Mesenchymal stem cell (in vitro differentiated cells and primary cell): Measurements from ENCODE around the gene GPC3.
A peak's percentile ranks its signal among the peaks of the same experiment; 100 is the strongest.

Source experiments
- DNase-seq: peaks from one replicate; pipeline ENCODE4 v3.0.0-alpha.2; 2013
- H2AFZ ChIP-seq: one replicate; pipeline ENCODE4 v1.6.1; 2013; ENCODE audit warnings: low read depth, mild to moderate bottlenecking, control low read depth, inconsistent platforms, low read length, moderate library complexity
- H2AK5ac ChIP-seq: 2 replicates; pipeline ENCODE4 v1.6.1; 2013; ENCODE audit warnings: low read length, moderate library complexity, mild to moderate bottlenecking, inconsistent platforms; ENCODE audit not compliant: severe bottlenecking
- H2BK120ac ChIP-seq: one replicate; pipeline ENCODE4 v1.6.1; 2013; ENCODE audit warnings: low read depth, mild to moderate bottlenecking, inconsistent platforms, low read length, moderate library complexity
- H2BK12ac ChIP-seq, 2 experiments: one replicate each; pipeline ENCODE4 v1.6.1; 2013; ENCODE audit warnings: inconsistent platforms in 2 of 2, low read length in 2 of 2, mild to moderate bottlenecking in 2 of 2, moderate library complexity in 2 of 2, control low read depth in 1 of 2
- H2BK15ac ChIP-seq: one replicate; pipeline ENCODE4 v1.6.1; 2013; ENCODE audit warnings: mild to moderate bottlenecking, low read depth, inconsistent platforms; ENCODE audit not compliant: poor library complexity, severe bottlenecking
- H2BK5ac ChIP-seq: 2 replicates; pipeline ENCODE4 v1.6.1; 2013; ENCODE audit warnings: low read depth, mild to moderate bottlenecking, low read length, control low read depth, inconsistent platforms; ENCODE audit not compliant: poor library complexity, severe bottlenecking
- H3K14ac ChIP-seq, 2 experiments: one replicate each; pipeline ENCODE4 v1.6.1; 2013; ENCODE audit warnings: inconsistent platforms in 2 of 2, low read length in 2 of 2, control low read depth in 1 of 2, mild to moderate bottlenecking in 1 of 2, moderate library complexity in 1 of 2
- H3K18ac ChIP-seq, 2 experiments: one replicate each; pipeline ENCODE4 v1.6.1; 2013; ENCODE audit warnings: inconsistent platforms in 2 of 2, low read length in 2 of 2, control low read depth in 1 of 2, low read depth in 1 of 2, mild to moderate bottlenecking in 1 of 2
- H3K23ac ChIP-seq, 2 experiments: one replicate each; pipeline ENCODE4 v1.6.1; 2013; ENCODE audit warnings: inconsistent platforms in 2 of 2, low read length in 2 of 2, mild to moderate bottlenecking in 2 of 2, moderate library complexity in 2 of 2, control low read depth in 1 of 2
- H3K27ac ChIP-seq: 2 replicates; pipeline ENCODE4 v1.5.1; 2013; ENCODE audit warnings: mild to moderate bottlenecking, moderate library complexity, low read length, control low read depth, inconsistent platforms; ENCODE audit not compliant: poor library complexity, severe bottlenecking
- H3K27me3 ChIP-seq, 2 experiments: 2 replicates each; pipeline versions ENCODE4 v1.6.1 to v1.7.0; 2013; ENCODE audit warnings: low read length in 2 of 2, mild to moderate bottlenecking in 2 of 2, moderate library complexity in 2 of 2, control low read depth in 1 of 2, inconsistent platforms in 1 of 2; ENCODE audit not compliant: control insufficient read depth in 1 of 2, insufficient read depth in 1 of 2
- H3K36me3 ChIP-seq, 2 experiments: 2 replicates each; pipeline versions ENCODE4 v1.6.1 to v1.7.0; 2013; ENCODE audit warnings: low read length in 2 of 2, control low read depth in 1 of 2, inconsistent platforms in 1 of 2, low read depth in 1 of 2, mild to moderate bottlenecking in 1 of 2; ENCODE audit not compliant: insufficient read depth in 2 of 2, control insufficient read depth in 1 of 2
- H3K4ac ChIP-seq, 2 experiments: one replicate each; pipeline ENCODE4 v1.6.1; 2013; ENCODE audit warnings: inconsistent platforms in 2 of 2, low read length in 2 of 2, mild to moderate bottlenecking in 2 of 2, moderate library complexity in 2 of 2, control low read depth in 1 of 2, low read depth in 1 of 2
- H3K4me1 ChIP-seq: 2 replicates; pipeline ENCODE4 v1.6.1; 2013; ENCODE audit warnings: low read depth, low read length, control low read depth; ENCODE audit not compliant: control insufficient read depth, insufficient read depth
- H3K4me2 ChIP-seq: 2 replicates; pipeline ENCODE4 v1.6.1; 2013; ENCODE audit warnings: low read length, mild to moderate bottlenecking, inconsistent platforms; ENCODE audit not compliant: poor library complexity, severe bottlenecking
- H3K4me3 ChIP-seq, 2 experiments: 2 replicates each; pipeline versions ENCODE4 v1.5.1 to v1.7.0; 2013; ENCODE audit warnings: low read length in 2 of 2, mild to moderate bottlenecking in 2 of 2, control low read depth in 1 of 2, low read depth in 1 of 2; ENCODE audit not compliant: insufficient read depth in 1 of 2
- H3K79me1 ChIP-seq: replicated peaks from 2 replicates; pipeline ENCODE4 v1.6.1; 2013; ENCODE audit warnings: mild to moderate bottlenecking, control low read depth, low read length, inconsistent platforms; ENCODE audit not compliant: poor library complexity, severe bottlenecking
- H3K9ac ChIP-seq: 2 replicates; pipeline ENCODE4 v1.7.0; 2013; ENCODE audit warnings: mild to moderate bottlenecking, low read length, moderate library complexity
- H3K9me3 ChIP-seq: 2 replicates; pipeline ENCODE4 v1.7.0; 2013; ENCODE audit warnings: mild to moderate bottlenecking, low read length; ENCODE audit not compliant: control insufficient read depth
- H4K8ac ChIP-seq: one replicate; pipeline ENCODE4 v1.6.1; 2013; ENCODE audit warnings: inconsistent platforms, mild to moderate bottlenecking, low read length, moderate library complexity
- H4K91ac ChIP-seq: one replicate; pipeline ENCODE4 v1.6.1; 2013; ENCODE audit warnings: mild to moderate bottlenecking, low read length, inconsistent platforms
- WGBS: methylation state at CpG from one replicate; pipeline ENCODE4 v1.1.7; 2013; ENCODE audit warnings: mixed read lengths; 5-methylcytosine and 5-hydroxymethylcytosine counted together

Gene GPC3

DNA sequence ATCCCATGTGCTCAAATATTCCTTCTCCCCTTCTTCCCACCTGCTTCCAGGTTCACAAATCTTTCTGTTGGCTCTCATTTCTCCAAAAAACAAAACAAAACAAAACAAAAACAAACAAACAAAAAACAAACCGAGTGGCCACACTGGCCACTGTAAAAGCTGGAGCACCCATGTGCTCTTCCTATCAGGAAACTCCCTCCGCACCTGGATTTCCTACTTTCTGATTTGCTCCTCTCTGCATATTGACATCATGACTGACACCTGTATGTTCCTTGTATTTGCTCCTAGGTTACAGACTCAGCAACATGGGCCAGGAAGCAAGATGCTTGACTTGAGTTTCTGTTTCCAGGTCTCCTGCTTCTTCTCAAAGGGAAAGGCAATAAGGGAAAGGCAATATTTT lies 258.8 kb downstream of the GPC3 start:
- H3K4me2 ChIP-seq = no peak overlapping the region
- H3K36me3 ChIP-seq = no peaks in the 10 kb centered on the region
- no peaks in the 10 kb centered on the region for H3K9me3 ChIP-seq
- no peak overlapping the region for H3K23ac ChIP-seq
- no peak overlapping the region for H3K4me3 ChIP-seq
- H3K27me3 ChIP-seq = peaks cover 0 to 22% of the 10 kb centered on the region in 2 experiments
- H4K8ac ChIP-seq = no peak overlapping the region
- H3K27ac ChIP-seq = peak overlapping the region; percentile 69
- H3K4me1 ChIP-seq = no peaks in the 10 kb centered on the region
- H4K91ac ChIP-seq = no peak overlapping the region
- H2BK15ac ChIP-seq = no peak overlapping the region
- H3K9ac ChIP-seq = peak overlapping the region; percentile 33
- WGBS = 44% methylated on average over 2 of the region's 2 CpGs
- no peaks in the 10 kb centered on the region for H3K79me1 ChIP-seq
- no peak overlapping the region for H3K14ac ChIP-seq
- no peak overlapping the region for H3K18ac ChIP-seq
- no peak for DNase-seq
- no peak overlapping the region for H2BK120ac ChIP-seq
- H2AK5ac ChIP-seq = no peak overlapping the region
- no peak overlapping the region for H2AFZ ChIP-seq
- H2BK5ac ChIP-seq = no peak overlapping the region
- no peak overlapping the region for H3K4ac ChIP-seq
- H2BK12ac ChIP-seq = no peak overlapping the region

DNA sequence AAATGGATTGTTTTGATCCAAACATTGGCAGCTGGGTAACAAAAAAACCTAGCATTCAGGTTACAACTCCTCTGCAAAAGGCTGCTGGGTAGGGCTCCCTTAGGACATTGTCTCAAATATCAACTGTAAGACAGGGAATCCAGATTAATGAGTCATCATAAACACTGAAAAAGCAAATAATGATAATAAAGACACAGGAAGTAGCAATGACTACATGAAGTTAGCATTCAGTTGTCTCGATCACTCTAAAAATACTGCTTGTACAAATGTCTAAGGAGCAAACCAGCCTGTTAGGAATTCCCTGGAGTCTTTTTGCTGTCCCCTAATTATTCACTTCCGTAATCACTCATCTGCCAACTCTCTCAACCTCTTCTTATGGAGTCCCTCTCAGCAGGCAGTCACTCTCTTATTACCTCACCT lies 259.2 kb downstream of the GPC3 start:
- no peaks in the 10 kb centered on the region for H3K4me1 ChIP-seq
- DNase-seq = peak; percentile 54
- no peak overlapping the region for H3K23ac ChIP-seq
- no peak overlapping the region for H2BK5ac ChIP-seq
- no peak overlapping the region for H3K4me3 ChIP-seq
- no peak overlapping the region for H3K4me2 ChIP-seq
- H3K9me3 ChIP-seq = no peaks in the 10 kb centered on the region
- no peak overlapping the region for H4K8ac ChIP-seq
- H2AFZ ChIP-seq = no peak overlapping the region
- H3K27me3 ChIP-seq = peaks cover 0 to 22% of the 10 kb centered on the region in 2 experiments
- no peak overlapping the region for H4K91ac ChIP-seq
- H3K14ac ChIP-seq = no peak overlapping the region
- no peak overlapping the region for H3K18ac ChIP-seq
- peak overlapping the region; percentile 69 for H3K27ac ChIP-seq
- H3K36me3 ChIP-seq = no peaks in the 10 kb centered on the region
- no peak overlapping the region for H2BK15ac ChIP-seq
- H3K9ac ChIP-seq = peak overlapping the region; percentile 44
- no peak overlapping the region for H2BK12ac ChIP-seq
- WGBS = 0% methylated on average over 2 of the region's 2 CpGs
- H3K79me1 ChIP-seq = no peaks in the 10 kb centered on the region
- H2BK120ac ChIP-seq = no peak overlapping the region
- H2AK5ac ChIP-seq = no peak overlapping the region
- no peak overlapping the region for H3K4ac ChIP-seq

DNA sequence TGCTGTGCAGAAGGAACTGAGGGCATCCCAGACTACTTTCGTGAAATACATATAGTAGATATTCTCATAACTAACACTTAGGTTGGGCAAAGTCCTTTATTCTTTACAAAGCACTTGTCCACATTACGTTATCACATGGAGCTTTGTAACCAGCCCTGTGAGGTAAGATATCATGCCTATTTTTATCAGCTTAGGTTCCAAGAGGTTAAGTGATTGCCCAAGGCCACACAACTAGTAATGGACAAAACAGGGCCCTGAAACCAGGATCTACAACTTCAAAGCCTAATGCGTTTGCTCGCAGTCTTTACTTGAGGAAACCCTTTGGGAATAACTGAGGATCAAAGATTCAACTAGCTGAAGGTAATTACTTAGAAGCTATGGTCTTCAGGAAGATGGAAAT lies 261.5 kb downstream of the GPC3 start:
- no peak overlapping the region for H3K4ac ChIP-seq
- H2AFZ ChIP-seq = no peak overlapping the region
- DNase-seq = no peak
- H4K91ac ChIP-seq = no peak overlapping the region
- no peak overlapping the region for H2BK5ac ChIP-seq
- H3K23ac ChIP-seq = no peak overlapping the region
- no peak overlapping the region for H3K18ac ChIP-seq
- WGBS = 100% methylated on average over 1 of the region's 4 CpGs
- H4K8ac ChIP-seq = no peak overlapping the region
- no peak overlapping the region for H3K4me3 ChIP-seq
- no peaks in the 10 kb centered on the region for H3K36me3 ChIP-seq
- H3K79me1 ChIP-seq = no peaks in the 10 kb centered on the region
- no peak overlapping the region for H2BK12ac ChIP-seq
- no peak overlapping the region for H3K27ac ChIP-seq
- no peak overlapping the region for H2BK15ac ChIP-seq
- H2AK5ac ChIP-seq = no peak overlapping the region
- no peaks in the 10 kb centered on the region for H3K9me3 ChIP-seq
- H3K4me1 ChIP-seq = no peaks in the 10 kb centered on the region
- H3K14ac ChIP-seq = no peak overlapping the region
- peaks cover 0 to 19% of the 10 kb centered on the region in 2 experiments for H3K27me3 ChIP-seq
- no peak overlapping the region for H3K4me2 ChIP-seq
- H3K9ac ChIP-seq = no peak overlapping the region
- no peak overlapping the region for H2BK120ac ChIP-seq

DNA sequence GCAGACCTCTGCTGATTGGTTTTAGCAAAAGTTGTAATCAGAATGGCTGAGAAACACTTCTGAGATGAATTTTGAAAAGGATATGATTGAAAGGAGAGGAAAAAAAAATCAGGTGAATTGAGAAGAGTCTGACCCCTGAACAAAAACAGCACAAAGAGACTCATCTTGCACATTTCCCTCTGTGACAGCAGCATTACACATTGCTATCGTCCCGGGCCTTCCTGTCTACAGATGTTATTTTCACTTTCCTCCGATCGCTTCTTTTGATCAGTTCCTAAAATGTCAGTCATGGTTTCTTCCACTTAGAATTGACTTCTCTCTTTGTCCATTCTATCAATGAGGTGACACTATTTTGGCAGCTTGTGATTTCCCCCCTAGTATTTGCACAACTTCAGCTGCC lies 262.6 kb downstream of the GPC3 start:
- WGBS = 94% methylated on average over 4 of the region's 4 CpGs
- Histone ChIP-seq H2BK5ac (no peak overlapping the region), H3K4me1 (no peaks in the 10 kb centered on the region), H3K79me1 (no peaks in the 10 kb centered on the region), H2BK15ac (no peak overlapping the region), H3K4ac (no peak overlapping the region), H3K18ac (no peak overlapping the region), H2AK5ac (no peak overlapping the region), H2BK12ac (no peak overlapping the region), H3K27me3 (peaks cover 0 to 19% of the 10 kb centered on the region in 2 experiments), H3K23ac (no peak overlapping the region), H3K9ac (no peak overlapping the region), H3K4me3 (no peak overlapping the region), H3K14ac (no peak overlapping the region), H3K9me3 (no peaks in the 10 kb centered on the region), H2BK120ac (no peak overlapping the region), H2AFZ (no peak overlapping the region), H3K27ac (no peak overlapping the region), H3K4me2 (no peak overlapping the region), H4K8ac (no peak overlapping the region), H4K91ac (no peak overlapping the region), H3K36me3 (no peaks in the 10 kb centered on the region)
- no peak for DNase-seq
